SK-MEL-5 (cell line): ENCODE results near the gene SEPTIN5. TPM values are rescaled to one million over a fixed set of nuclear protein-coding genes. Genes with fewer than 3 reads are reported as not detected.

Source experiments
- DNase-seq: peaks from one replicate; pipeline ENCODE4 v3.0.0-alpha.2; 2016; ENCODE audit warnings: low read depth, low spot score
- in situ Hi-C: cut with HindIII; loops from 2 replicates; pipeline ENCODE4 v1.10.0; 2016; ENCODE audit warnings: low sequenced_read_pairs, high pct_unique_total_duplicates, low pct_unique_long_range_greater_than_20kb
- total RNA-seq: library from RNA; depleted of rRNA; stranded (reverse); fragments of >200 nt; shearing (Covaris generic); gene quantifications from 2 replicates; pipeline ENCODE4 v1.2.3, GENCODE V29; 2014; rRNA removed

Gene SEPTIN5
- total RNA-seq, 1 experiment from 2014 or later, result 16.3 TPM

GRCh38 chr22:19770349-19771220 lies 56.3 kb downstream of the SEPTIN5 start:
- no peak for DNase-seq
- in situ Hi-C loops, result no loop called here

DNA sequence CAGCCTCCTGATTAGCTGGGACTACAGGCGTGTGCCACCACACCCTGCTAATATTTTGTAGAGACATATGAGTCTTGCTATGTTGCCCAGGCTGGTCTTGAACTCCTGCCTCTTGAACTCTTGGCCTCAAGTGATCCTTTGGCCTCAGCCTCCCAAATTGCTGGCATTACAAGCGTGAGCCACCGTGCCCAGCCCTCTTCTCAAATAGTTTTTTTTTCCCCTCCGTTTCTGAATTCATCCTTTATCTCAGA lies 58.0 kb downstream of the SEPTIN5 start:
- in situ Hi-C loops, result no loop called here
- no peak for DNase-seq

Other genes starting within 250 kb of the SEPTIN5 start
- gene UFD1, start 235.3 kb upstream of the SEPTIN5 start, total RNA-seq, result 114 and 119 TPM in 2 replicates
- 36.5 and 44.2 TPM in 2 replicates for gene CDC45, start 234.6 kb upstream of the SEPTIN5 start, total RNA-seq
- not detected in 2 replicates for gene CLDN5, start 190.1 kb upstream of the SEPTIN5 start, total RNA-seq
- gene GP1BB, start 9.0 kb downstream of the SEPTIN5 start, total RNA-seq, result 1.5 and 1.6 TPM in 2 replicates
- 0.08 TPM in 1 of 2 replicates, not detected in the other for gene TBX1, start 46.3 kb downstream of the SEPTIN5 start, total RNA-seq
- gene GNB1L, start 140.4 kb downstream of the SEPTIN5 start, total RNA-seq, result 6.2 and 8.7 TPM in 2 replicates
- gene RTL10, start 140.4 kb downstream of the SEPTIN5 start, total RNA-seq, result 7.1 and 10.6 TPM in 2 replicates
- 156 and 172 TPM in 2 replicates for gene COMT, start 227.3 kb downstream of the SEPTIN5 start, total RNA-seq
- gene TXNRD2, start 227.3 kb downstream of the SEPTIN5 start, total RNA-seq, result 24.7 and 25.8 TPM in 2 replicates